ENCODE results near the gene CCDC102B. TPM values are rescaled to one million over a fixed set of nuclear protein-coding genes. Genes with fewer than 3 reads are reported as not detected.

Gene CCDC102B
- total RNA-seq, 6 experiments from 2014 or later = 0.86 to 1.7 (median 1.2) TPM

DNA sequence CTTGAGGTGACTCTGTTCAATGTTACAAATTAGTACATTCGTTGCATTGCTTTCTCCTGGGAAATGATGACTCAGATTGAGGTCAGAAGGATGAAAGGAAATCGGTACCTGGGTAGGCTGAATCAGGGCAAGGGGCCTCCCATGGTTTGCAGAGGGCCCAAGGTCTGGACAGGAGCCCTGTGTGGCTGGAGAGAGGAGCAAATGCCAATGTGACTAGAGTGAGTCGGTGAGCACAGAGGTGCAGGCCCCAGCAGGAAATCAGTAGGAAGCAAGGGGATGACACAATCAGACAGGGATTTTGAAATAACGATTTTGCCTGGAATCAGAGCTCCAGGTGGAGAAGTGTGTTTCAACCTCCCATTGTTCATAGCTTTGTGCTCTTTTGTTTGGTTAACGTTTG lies 118.9 kb downstream of the CCDC102B start:
- H3K4me3 ChIP-seq = no peak overlapping the region
- intact Hi-C loops (cut with DNase I) = no loop called here
- DNase-seq = no peak
- no peak overlapping the region for H3K27ac ChIP-seq
- H3K27me3 ChIP-seq = no peaks in the 10 kb centered on the region
- ATAC-seq = no peak
- H3K9me3 ChIP-seq = no peaks in the 10 kb centered on the region
- WGBS (ENCODE audit: insufficient coverage, low coverage, low lambda C conversion rate, missing lambda C conversion rate) = 76% methylated on average over 4 of the region's 5 CpGs
- no peaks in the 10 kb centered on the region for H3K36me3 ChIP-seq
- no peaks in the 10 kb centered on the region for H3K4me1 ChIP-seq
- no peak for TF ChIP-seq POLR2A (IDR thresholded peaks at IDR 0.05)
- TF ChIP-seq, protein P1, sequence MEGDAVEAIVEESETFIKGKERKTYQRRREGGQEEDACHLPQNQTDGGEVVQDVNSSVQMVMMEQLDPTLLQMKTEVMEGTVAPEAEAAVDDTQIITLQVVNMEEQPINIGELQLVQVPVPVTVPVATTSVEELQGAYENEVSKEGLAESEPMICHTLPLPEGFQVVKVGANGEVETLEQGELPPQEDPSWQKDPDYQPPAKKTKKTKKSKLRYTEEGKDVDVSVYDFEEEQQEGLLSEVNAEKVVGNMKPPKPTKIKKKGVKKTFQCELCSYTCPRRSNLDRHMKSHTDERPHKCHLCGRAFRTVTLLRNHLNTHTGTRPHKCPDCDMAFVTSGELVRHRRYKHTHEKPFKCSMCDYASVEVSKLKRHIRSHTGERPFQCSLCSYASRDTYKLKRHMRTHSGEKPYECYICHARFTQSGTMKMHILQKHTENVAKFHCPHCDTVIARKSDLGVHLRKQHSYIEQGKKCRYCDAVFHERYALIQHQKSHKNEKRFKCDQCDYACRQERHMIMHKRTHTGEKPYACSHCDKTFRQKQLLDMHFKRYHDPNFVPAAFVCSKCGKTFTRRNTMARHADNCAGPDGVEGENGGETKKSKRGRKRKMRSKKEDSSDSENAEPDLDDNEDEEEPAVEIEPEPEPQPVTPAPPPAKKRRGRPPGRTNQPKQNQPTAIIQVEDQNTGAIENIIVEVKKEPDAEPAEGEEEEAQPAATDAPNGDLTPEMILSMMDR (IDR thresholded peaks at IDR 0.05) = no peak

DNA sequence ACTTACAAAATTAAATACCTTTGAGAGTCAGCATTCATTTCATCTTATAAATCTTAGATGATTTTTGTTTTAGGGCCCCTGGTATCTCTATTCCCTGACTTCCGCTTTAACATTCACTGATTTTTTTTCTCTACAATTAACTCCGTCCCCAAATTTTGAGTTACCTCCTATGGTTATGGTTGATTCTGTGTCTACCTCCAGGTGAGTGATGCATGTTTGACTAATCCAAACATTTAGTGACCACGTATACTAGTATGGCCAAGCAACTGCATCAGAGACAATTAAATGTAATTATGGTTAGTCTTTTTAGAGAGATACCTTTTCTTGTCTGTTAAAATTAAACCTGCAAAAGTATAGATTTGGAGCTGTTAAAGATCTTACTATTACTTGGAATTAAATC lies 120.3 kb downstream of the CCDC102B start:
- 85% methylated on average over 3 of the region's 3 CpGs for WGBS (ENCODE audit: insufficient coverage, low coverage, low lambda C conversion rate, missing lambda C conversion rate)
- intact Hi-C loops (cut with DNase I) = no loop called here
- TF ChIP-seq, protein P1 (IDR thresholded peaks at IDR 0.05) = no peak
- no peak for TF ChIP-seq POLR2A (IDR thresholded peaks at IDR 0.05)

DNA sequence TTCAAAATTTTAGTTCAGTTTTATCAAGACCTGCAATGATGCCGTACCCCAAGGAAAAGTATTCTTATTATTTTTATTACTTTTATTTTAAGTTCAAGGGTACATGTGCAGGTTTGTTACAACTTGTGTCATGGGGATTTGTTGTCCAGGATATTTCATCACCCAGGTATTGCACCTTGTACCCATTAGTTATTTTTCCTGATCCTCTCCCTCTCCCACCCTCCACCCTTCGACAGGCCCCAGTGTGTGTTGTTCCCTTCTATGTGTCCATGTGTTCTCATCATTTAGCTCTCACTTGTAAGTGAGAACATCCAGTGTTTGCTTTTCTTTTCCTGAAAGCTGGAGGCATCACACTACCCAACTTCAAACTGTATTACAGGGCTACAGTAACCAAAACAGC lies 122.0 kb downstream of the CCDC102B start:
- Histone ChIP-seq H3K27ac (no peak overlapping the region), H3K4me1 (no peaks in the 10 kb centered on the region), H3K27me3 (no peaks in the 10 kb centered on the region), H3K9me3 (no peaks in the 10 kb centered on the region), H3K36me3 (no peaks in the 10 kb centered on the region), H3K4me3 (no peak overlapping the region)
- DNase-seq (no peak), ATAC-seq (no peak)
- TF ChIP-seq, protein P1 (IDR thresholded peaks at IDR 0.05) = no peak
- TF ChIP-seq POLR2A (IDR thresholded peaks at IDR 0.05) = no peak
- intact Hi-C loops (cut with DNase I) = no loop called here
- WGBS (ENCODE audit: insufficient coverage, low coverage, low lambda C conversion rate, missing lambda C conversion rate) = 67% methylated on average over 2 of the region's 2 CpGs

More for the DNA sequence above, 120.3 kb downstream of the CCDC102B start:
- no peak overlapping the region for H3K27ac ChIP-seq
- no peaks in the 10 kb centered on the region for H3K4me1 ChIP-seq
- ATAC-seq (no peak), DNase-seq (no peak)
- no peaks in the 10 kb centered on the region for H3K27me3 ChIP-seq
- H3K36me3 ChIP-seq = no peaks in the 10 kb centered on the region
- H3K4me3 ChIP-seq = no peak overlapping the region
- no peaks in the 10 kb centered on the region for H3K9me3 ChIP-seq

DNA sequence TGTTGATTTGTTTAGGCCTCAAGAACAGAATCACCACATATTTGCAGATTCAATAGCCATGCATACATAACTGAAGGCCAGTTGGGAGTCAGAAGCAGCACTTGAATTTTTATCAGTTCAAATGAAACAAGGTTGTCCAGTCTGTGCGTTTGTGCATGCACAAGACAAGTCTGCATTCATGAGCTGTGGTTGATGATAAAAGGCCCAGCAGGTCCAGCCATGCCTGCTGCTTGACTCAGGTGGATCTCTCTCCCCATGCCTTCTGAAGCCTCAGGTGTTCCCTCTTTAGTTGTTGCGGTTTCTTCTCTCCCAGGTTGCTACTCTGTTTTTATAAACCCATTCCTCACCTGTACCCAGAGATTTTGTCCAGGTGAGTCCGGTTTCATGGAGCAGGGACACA lies 124.5 kb downstream of the CCDC102B start:
- H3K27me3 ChIP-seq = no peaks in the 10 kb centered on the region
- WGBS (ENCODE audit: insufficient coverage, low coverage, low lambda C conversion rate, missing lambda C conversion rate) = 82% methylated on average over 2 of the region's 3 CpGs
- no peaks in the 10 kb centered on the region for H3K36me3 ChIP-seq
- H3K4me3 ChIP-seq = no peak overlapping the region
- H3K9me3 ChIP-seq = no peaks in the 10 kb centered on the region
- no peak for ATAC-seq
- intact Hi-C loops (cut with DNase I) = no loop called here
- no peak overlapping the region for H3K27ac ChIP-seq
- DNase-seq = no peak
- TF ChIP-seq POLR2A (IDR thresholded peaks at IDR 0.05) = no peak
- TF ChIP-seq, protein P1 (IDR thresholded peaks at IDR 0.05) = no peak
- H3K4me1 ChIP-seq = no peaks in the 10 kb centered on the region

DNA sequence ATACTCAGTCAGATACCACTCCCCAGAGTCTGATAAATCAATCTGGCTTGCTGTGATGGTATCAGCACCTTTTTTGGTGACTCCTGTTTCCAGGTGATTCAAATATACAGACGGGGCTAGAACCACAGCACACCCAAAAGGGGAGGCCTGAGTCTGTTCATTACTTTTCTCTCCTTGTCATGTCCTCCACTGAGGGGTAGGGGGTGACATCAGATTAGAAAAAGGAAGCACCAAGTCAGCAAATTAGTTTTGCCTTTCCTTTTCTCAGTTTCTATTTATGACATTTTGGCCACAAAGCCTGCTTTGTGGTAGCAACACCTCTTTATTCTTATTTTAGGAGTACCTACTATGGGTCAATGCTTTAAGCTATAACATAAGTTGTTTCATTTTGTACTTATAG lies 127.4 kb downstream of the CCDC102B start:
- ATAC-seq (peak; percentile 92 to 95 (median 92)), DNase-seq (no peak)
- H3K27ac ChIP-seq = no peak overlapping the region
- TF ChIP-seq, protein P1 (IDR thresholded peaks at IDR 0.05) = peak; percentile 38 to 67 (median 58)
- no peak for TF ChIP-seq POLR2A (IDR thresholded peaks at IDR 0.05)
- WGBS (ENCODE audit: insufficient coverage, low coverage, low lambda C conversion rate, missing lambda C conversion rate) = 0% methylated on average over 1 of the region's 1 CpG
- no peaks in the 10 kb centered on the region for H3K9me3 ChIP-seq
- intact Hi-C loops (cut with DNase I) = no loop called here
- H3K4me1 ChIP-seq = no peaks in the 10 kb centered on the region
- no peaks in the 10 kb centered on the region for H3K27me3 ChIP-seq
- no peaks in the 10 kb centered on the region for H3K36me3 ChIP-seq
- H3K4me3 ChIP-seq = no peak overlapping the region

All from right lobe of liver (tissue), 6 donors.